Activated naive CD4-positive, alpha-beta T cell treated with Interleukin-2 at 50 U/mL for 16 hours (primary cell): ENCODE measurements around the gene POLR2J2.
"Not testable (repeated sequence)": the region's sequence is repeated elsewhere in the genome, so short reads cannot be mapped to it uniquely, and the experiment has no call there.

Source experiments
- DNase-seq: peaks from one replicate; pipeline ENCODE4 v3.0.0-alpha.2; 2020

POLR2J2 gene

GRCh38 chr7:102667523-102667922 lies 3.9 kb downstream of the POLR2J2 start:
- not testable (repeated sequence) for DNase-seq

- DNase-seq: not testable (repeated sequence)
Measured at GRCh38 chr7:102666850-102667249, 4.6 kb downstream of the POLR2J2 start.

- DNase-seq: not testable (repeated sequence)
Measured at GRCh38 chr7:102664765-102665164, 6.7 kb downstream of the POLR2J2 start.

GRCh38 chr7:102649924-102650323 lies 21.5 kb downstream of the POLR2J2 start, which contains the start of gene SPDYE2B:
Gene SPDYE2B, plus strand, starts transcription at chr7:102650319. Its CDS starts 2,030 bp downstream, at chr7:102652349.
- DNase-seq: not testable (repeated sequence)

GRCh38 chr7:102647813-102648212 lies 23.6 kb downstream of the POLR2J2 start:
- DNase-seq: not testable (repeated sequence)

GRCh38 chr7:102643404-102643803 lies 28.1 kb downstream of the POLR2J2 start:
- DNase-seq: not testable (repeated sequence)

GRCh38 chr7:102642691-102643090 lies 28.8 kb downstream of the POLR2J2 start, which contains the start of gene UPK3BL1:
Gene UPK3BL1, minus strand, starts transcription at chr7:102642791. Its CDS starts 50 bp downstream, at chr7:102642741.
- DNase-seq: not testable (repeated sequence)

- DNase-seq: not testable (repeated sequence)
Measured at GRCh38 chr7:102638848-102639247, 32.6 kb downstream of the POLR2J2 start.

- DNase-seq: not testable (repeated sequence)
Measured at GRCh38 chr7:102636956-102637355, 34.5 kb downstream of the POLR2J2 start.

GRCh38 chr7:102635354-102635753 lies 36.1 kb downstream of the POLR2J2 start:
- DNase-seq: not testable (repeated sequence)

- not testable (repeated sequence) for DNase-seq
Measured at GRCh38 chr7:102634299-102634698, 37.2 kb downstream of the POLR2J2 start.

- not testable (repeated sequence) for DNase-seq
Measured at GRCh38 chr7:102630622-102631021, 40.8 kb downstream of the POLR2J2 start.

- not testable (repeated sequence) for DNase-seq
Measured at GRCh38 chr7:102627271-102627904, 44.1 kb downstream of the POLR2J2 start.

GRCh38 chr7:102618122-102618521 lies 53.3 kb downstream of the POLR2J2 start:
- not testable (repeated sequence) for DNase-seq

GRCh38 chr7:102616507-102617125 lies 54.8 kb downstream of the POLR2J2 start, which contains the start of gene RASA4:
Gene RASA4, minus strand, starts transcription at chr7:102616756. Its CDS starts 67 bp downstream, at chr7:102616689.
- peak; percentile 34 for DNase-seq
